ENCODE results near the gene FBXW8.

GRCh38 chr12:117042171-117042842 is 131.6 kb downstream of the FBXW8 start:
- TF ChIP-seq POLR2AphosphoS5 (IDR thresholded peaks at IDR 0.05; ENCODE audit: borderline replicate concordance, low read depth, low read length) (no peak), EZH2 (IDR thresholded peaks at IDR 0.05) (no peak)
